ENCODE data around the gene DPP7. TPM values are rescaled to one million over a fixed set of nuclear protein-coding genes. Genes with fewer than 3 reads are reported as not detected.

Gene DPP7
- total RNA-seq, 6 donors from 2014 or later: 108 to 394 (median 229) TPM

DNA sequence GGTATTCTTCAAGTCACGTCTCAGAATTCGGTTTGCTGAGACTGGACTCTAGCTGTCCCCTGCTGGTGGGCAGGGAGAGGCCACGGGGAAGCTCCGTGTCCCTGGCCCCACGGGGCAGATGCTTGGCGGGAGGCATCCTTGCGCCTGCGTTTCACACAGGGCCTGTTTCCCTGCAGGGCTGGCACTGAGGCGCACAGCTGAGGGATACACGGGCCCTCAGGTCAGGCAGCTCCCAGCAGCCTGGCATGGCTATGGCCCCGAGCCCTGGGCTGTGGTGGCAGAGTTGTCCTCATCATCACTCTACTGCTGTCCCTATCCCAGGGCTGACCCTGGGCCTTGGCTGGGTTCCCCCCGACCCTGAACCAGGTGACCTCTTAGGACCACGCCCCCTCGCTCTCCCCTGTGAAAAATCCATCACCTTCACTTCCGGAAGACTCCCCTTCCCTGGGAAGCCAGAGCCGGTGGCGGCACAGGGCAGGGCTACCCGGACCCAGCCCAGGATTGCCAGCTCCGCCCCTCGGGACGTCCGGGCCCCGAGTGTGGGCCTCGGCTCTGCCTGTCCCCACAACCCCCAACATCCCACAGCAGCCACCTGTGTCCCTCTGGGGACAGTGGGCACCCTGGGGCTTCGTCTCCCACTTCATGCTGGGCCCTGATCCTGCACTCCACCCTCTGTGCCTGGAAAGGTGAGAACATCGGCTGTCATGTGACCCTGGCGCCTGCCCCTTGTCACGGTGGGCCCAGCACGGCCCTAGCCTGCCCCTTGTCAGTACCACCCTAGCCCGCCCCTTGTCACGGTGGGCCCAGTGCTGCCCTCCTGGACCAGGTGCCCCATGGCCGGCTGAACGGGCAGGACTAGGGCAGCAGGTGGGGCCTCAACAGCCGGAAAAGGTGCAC lies 5.0 kb downstream of the DPP7 start:
- Histone ChIP-seq H3K9me3 (no peaks in the 10 kb centered on the region), H3K4me3 (no peak overlapping the region), H3K4me1 (peaks cover 5 to 13% (median 7%) of the 10 kb centered on the region in 4 donors), H3K27me3 (no peaks in the 10 kb centered on the region), H3K36me3 (peaks cover 12 to 86% (median 74%) of the 10 kb centered on the region in 4 donors), H3K27ac (no peak overlapping the region)
- TF ChIP-seq EP300 (IDR thresholded peaks at IDR 0.05) (no peak), POLR2A (IDR thresholded peaks at IDR 0.05) (no peak), POLR2AphosphoS5 (IDR thresholded peaks at IDR 0.05) (no peak)
- TF ChIP-seq, protein P1, sequence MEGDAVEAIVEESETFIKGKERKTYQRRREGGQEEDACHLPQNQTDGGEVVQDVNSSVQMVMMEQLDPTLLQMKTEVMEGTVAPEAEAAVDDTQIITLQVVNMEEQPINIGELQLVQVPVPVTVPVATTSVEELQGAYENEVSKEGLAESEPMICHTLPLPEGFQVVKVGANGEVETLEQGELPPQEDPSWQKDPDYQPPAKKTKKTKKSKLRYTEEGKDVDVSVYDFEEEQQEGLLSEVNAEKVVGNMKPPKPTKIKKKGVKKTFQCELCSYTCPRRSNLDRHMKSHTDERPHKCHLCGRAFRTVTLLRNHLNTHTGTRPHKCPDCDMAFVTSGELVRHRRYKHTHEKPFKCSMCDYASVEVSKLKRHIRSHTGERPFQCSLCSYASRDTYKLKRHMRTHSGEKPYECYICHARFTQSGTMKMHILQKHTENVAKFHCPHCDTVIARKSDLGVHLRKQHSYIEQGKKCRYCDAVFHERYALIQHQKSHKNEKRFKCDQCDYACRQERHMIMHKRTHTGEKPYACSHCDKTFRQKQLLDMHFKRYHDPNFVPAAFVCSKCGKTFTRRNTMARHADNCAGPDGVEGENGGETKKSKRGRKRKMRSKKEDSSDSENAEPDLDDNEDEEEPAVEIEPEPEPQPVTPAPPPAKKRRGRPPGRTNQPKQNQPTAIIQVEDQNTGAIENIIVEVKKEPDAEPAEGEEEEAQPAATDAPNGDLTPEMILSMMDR (IDR thresholded peaks at IDR 0.05): no peak
- WGBS, 2 donors: 87 to 92% methylated on average over 17 to 34 of the region's 34 CpGs
- DNase-seq (no peak), ATAC-seq (ENCODE audit: low FRiP score in 2 of 2) (no peak)

DNA sequence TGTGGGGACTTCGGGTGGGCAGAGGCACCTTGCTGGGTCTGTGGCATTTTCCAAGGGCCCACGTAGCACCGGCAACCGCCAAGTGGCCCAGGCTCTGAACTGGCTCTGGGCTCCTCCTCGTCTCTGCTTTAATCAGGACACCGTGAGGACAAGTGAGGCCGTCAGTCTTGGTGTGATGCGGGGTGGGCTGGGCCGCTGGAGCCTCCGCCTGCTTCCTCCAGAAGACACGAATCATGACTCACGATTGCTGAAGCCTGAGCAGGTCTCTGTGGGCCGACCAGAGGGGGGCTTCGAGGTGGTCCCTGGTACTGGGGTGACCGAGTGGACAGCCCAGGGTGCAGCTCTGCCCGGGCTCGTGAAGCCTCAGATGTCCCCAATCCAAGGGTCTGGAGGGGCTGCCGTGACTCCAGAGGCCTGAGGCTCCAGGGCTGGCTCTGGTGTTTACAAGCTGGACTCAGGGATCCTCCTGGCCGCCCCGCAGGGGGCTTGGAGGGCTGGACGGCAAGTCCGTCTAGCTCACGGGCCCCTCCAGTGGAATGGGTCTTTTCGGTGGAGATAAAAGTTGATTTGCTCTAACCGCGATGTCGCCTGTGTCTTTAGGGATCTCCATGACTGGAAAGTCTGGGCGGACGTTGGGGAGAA lies 5.8 kb downstream of the DPP7 start:
- Histone ChIP-seq H3K9me3 (no peaks in the 10 kb centered on the region), H3K36me3 (peaks cover 13 to 94% (median 82%) of the 10 kb centered on the region in 4 donors), H3K4me3 (no peak overlapping the region), H3K27me3 (no peaks in the 10 kb centered on the region), H3K27ac (no peak overlapping the region), H3K4me1 (peaks cover 5 to 7% (median 6%) of the 10 kb centered on the region in 4 donors)
- 85 to 100% methylated on average over 3 to 22 of the region's 29 CpGs for WGBS, 2 donors
- TF ChIP-seq, protein P1 (IDR thresholded peaks at IDR 0.05): no peak
- TF ChIP-seq POLR2A (IDR thresholded peaks at IDR 0.05): no peak
- TF ChIP-seq POLR2AphosphoS5 (IDR thresholded peaks at IDR 0.05): no peak
- TF ChIP-seq EP300 (IDR thresholded peaks at IDR 0.05): no peak
- DNase-seq (peak in 1 of 2 donors; percentile 78), ATAC-seq (ENCODE audit: low FRiP score in 2 of 2) (no peak)

DNA sequence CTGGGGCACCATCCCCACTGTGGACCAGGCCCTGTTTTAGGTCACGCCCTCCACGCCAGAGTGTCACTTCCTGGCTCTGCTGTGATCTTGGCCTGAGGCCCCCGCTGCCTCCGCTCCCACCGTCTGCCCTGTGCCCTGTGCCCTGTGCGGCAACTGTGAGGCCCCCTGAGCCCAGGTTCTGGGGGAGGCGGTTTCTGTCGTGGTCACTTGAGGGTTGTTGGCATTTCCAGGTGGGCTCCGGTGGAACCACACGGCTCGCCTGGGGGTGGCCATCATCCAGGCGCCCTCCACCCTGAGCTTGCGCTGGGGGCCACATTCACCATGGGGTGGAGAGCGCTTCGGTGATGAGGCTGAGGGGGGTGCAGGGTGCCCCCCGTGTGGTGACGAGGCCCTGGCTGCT lies 6.6 kb downstream of the DPP7 start:
- H3K27ac ChIP-seq: no peak overlapping the region
- no peaks in the 10 kb centered on the region for H3K27me3 ChIP-seq
- WGBS, 2 donors: 97 to 98% methylated on average over 6 to 7 of the region's 17 CpGs
- no peaks in the 10 kb centered on the region for H3K9me3 ChIP-seq
- TF ChIP-seq POLR2AphosphoS5 (IDR thresholded peaks at IDR 0.05) (no peak), EP300 (IDR thresholded peaks at IDR 0.05) (no peak), POLR2A (IDR thresholded peaks at IDR 0.05) (no peak)
- TF ChIP-seq, protein P1 (IDR thresholded peaks at IDR 0.05): no peak
- H3K36me3 ChIP-seq: peaks cover 18 to 98% (median 86%) of the 10 kb centered on the region in 4 donors
- no peaks in the 10 kb centered on the region for H3K4me1 ChIP-seq
- H3K4me3 ChIP-seq: no peak overlapping the region
- ATAC-seq (ENCODE audit: low FRiP score in 2 of 2) (no peak), DNase-seq (peak in 1 of 2 donors; percentile 55)

DNA sequence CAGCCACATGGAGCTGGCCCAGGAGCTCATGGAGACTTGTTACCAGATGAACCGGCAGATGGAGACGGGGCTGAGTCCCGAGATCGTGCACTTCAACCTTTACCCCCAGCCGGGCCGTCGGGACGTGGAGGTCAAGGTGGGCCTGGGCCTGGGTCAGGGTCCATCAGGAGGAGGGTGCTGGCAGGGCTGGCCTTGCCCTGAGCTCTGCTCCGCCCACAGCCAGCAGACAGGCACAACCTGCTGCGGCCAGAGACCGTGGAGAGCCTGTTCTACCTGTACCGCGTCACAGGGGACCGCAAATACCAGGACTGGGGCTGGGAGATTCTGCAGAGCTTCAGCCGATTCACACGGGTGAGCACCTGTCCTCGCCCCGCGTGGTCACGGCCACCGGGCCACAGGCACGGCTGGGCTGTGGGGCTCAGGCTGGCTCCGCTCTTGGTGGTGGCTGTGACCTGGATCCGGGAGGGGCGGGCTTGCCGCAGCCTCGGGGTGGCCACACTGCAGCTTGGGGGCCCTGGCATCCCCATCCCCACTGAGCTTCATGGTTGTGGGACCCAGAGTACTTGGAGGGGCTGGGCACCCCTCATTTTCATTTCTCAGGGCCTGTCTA lies 7.1 kb downstream of the DPP7 start:
- no peak overlapping the region for H3K4me3 ChIP-seq
- TF ChIP-seq, protein P1 (IDR thresholded peaks at IDR 0.05): no peak
- TF ChIP-seq POLR2AphosphoS5 (IDR thresholded peaks at IDR 0.05) (no peak), POLR2A (IDR thresholded peaks at IDR 0.05) (no peak), EP300 (IDR thresholded peaks at IDR 0.05) (no peak)
- no peaks in the 10 kb centered on the region for H3K27me3 ChIP-seq
- H3K4me1 ChIP-seq: no peaks in the 10 kb centered on the region
- no peak for ATAC-seq (ENCODE audit: low FRiP score in 2 of 2)
- peak in 1 of 2 donors; percentile 73 for DNase-seq
- peaks cover 21 to 98% (median 86%) of the 10 kb centered on the region in 4 donors for H3K36me3 ChIP-seq
- H3K27ac ChIP-seq: no peak overlapping the region
- no peaks in the 10 kb centered on the region for H3K9me3 ChIP-seq
- 86 to 95% methylated on average over 8 to 18 of the region's 27 CpGs for WGBS, 2 donors

Data from upper lobe of left lung (tissue), 6 donors.